ENCODE results near the gene IGFBP4. TPM values are rescaled to one million over a fixed set of nuclear protein-coding genes. Genes with fewer than 3 reads are reported as not detected.
"Not testable (repeated sequence)": the region's sequence is repeated elsewhere in the genome, so short reads cannot be mapped to it uniquely, and the experiment has no call there.

The IGFBP4 gene
- total RNA-seq: 191 TPM in 2 replicates

GRCh38 chr17:40443196-40443987 lies at the start of gene IGFBP4:
IGFBP4 (plus strand) TSS chr17:40443450; CDS start chr17:40443736, 286 bp downstream.
- intact Hi-C loops (cut with micrococcal nuclease): loop anchor here (5.0 to 10.0 kb wide), 2 partner anchors 34 to 79 kb away; partner anchors contain the start of gene GJD3

GRCh38 chr17:40399185-40399584 lies 44.1 kb upstream of the IGFBP4 start:
- intact Hi-C loops (cut with micrococcal nuclease): loop anchor here (1.0 to 5.0 kb wide), 2 partner anchors 42 to 134 kb away; no protein-coding TSS in a partner anchor

- intact Hi-C loops (cut with micrococcal nuclease): no loop called here
These were observed 40.6 kb upstream of the IGFBP4 start for GRCh38 chr17:40402668-40403067.

GRCh38 chr17:40404003-40404402 lies 39.2 kb upstream of the IGFBP4 start:
- intact Hi-C loops (cut with micrococcal nuclease): no loop called here

GRCh38 chr17:40407460-40407859 lies 35.8 kb upstream of the IGFBP4 start:
- intact Hi-C loops (cut with micrococcal nuclease): no loop called here

GRCh38 chr17:40409540-40409939 lies 33.7 kb upstream of the IGFBP4 start:
- intact Hi-C loops (cut with micrococcal nuclease): not testable (repeated sequence)

- intact Hi-C loops (cut with micrococcal nuclease): loop anchor here (10.0 kb wide), 1 partner anchor 235 kb away; the partner anchor contains the start of gene SMARCE1
These were observed 33.2 kb upstream of the IGFBP4 start for GRCh38 chr17:40410082-40410481.

- intact Hi-C loops (cut with micrococcal nuclease): loop anchor here (10.0 kb wide), 1 partner anchor 233 kb away; the partner anchor contains the start of gene SMARCE1
These were observed 31.4 kb upstream of the IGFBP4 start for GRCh38 chr17:40411821-40412220.

- intact Hi-C loops (cut with micrococcal nuclease): loop anchor here (10.0 kb wide), 1 partner anchor 232 kb away; the partner anchor contains the start of gene SMARCE1
These were observed 30.4 kb upstream of the IGFBP4 start for GRCh38 chr17:40412880-40413279.

GRCh38 chr17:40414312-40414711 lies 28.9 kb upstream of the IGFBP4 start:
- intact Hi-C loops (cut with micrococcal nuclease): loop anchor here (10.0 kb wide), 1 partner anchor 230 kb away; the partner anchor contains the start of gene SMARCE1

GRCh38 chr17:40415390-40415789 lies 27.9 kb upstream of the IGFBP4 start:
- intact Hi-C loops (cut with micrococcal nuclease): loop anchor here (5.0 to 10.0 kb wide), 5 partner anchors 37 to 229 kb away; partner anchors contain the start of gene SMARCE1

- intact Hi-C loops (cut with micrococcal nuclease): loop anchor here (1.0 to 10.0 kb wide), 7 partner anchors 36 to 228 kb away; partner anchors contain the start of genes CDC6 and SMARCE1
These were observed 26.6 kb upstream of the IGFBP4 start for GRCh38 chr17:40416671-40417070.

GRCh38 chr17:40417258-40417608 lies 26.0 kb upstream of the IGFBP4 start:
- intact Hi-C loops (cut with micrococcal nuclease): loop anchor here (1.0 to 10.0 kb wide), 7 partner anchors 35 to 228 kb away; partner anchors contain the start of genes CDC6 and SMARCE1

GRCh38 chr17:40417609-40418427 lies 25.4 kb upstream of the IGFBP4 start, which contains the start of gene TOP2A:
TOP2A (minus strand) TSS chr17:40417896; CDS start chr17:40417791, 105 bp downstream.
- intact Hi-C loops (cut with micrococcal nuclease): loop anchor here (1.0 to 10.0 kb wide), 9 partner anchors 34 to 227 kb away; partner anchors contain the start of genes CDC6 and SMARCE1

GRCh38 chr17:40418428-40418706 lies 24.9 kb upstream of the IGFBP4 start:
- intact Hi-C loops (cut with micrococcal nuclease): loop anchor here (1.0 to 10.0 kb wide), 7 partner anchors 34 to 226 kb away; partner anchors contain the start of gene SMARCE1

- intact Hi-C loops (cut with micrococcal nuclease): loop anchor here (5.0 to 10.0 kb wide), 5 partner anchors 33 to 225 kb away; partner anchors contain the start of gene SMARCE1
These were observed 23.5 kb upstream of the IGFBP4 start for GRCh38 chr17:40419559-40420331.

- intact Hi-C loops (cut with micrococcal nuclease): no loop called here
These were observed 20.1 kb upstream of the IGFBP4 start for GRCh38 chr17:40422990-40423633.

- intact Hi-C loops (cut with micrococcal nuclease): no loop called here
These were observed 17.5 kb upstream of the IGFBP4 start for GRCh38 chr17:40425741-40426140.

GRCh38 chr17:40427002-40427491 lies 16.2 kb upstream of the IGFBP4 start:
- intact Hi-C loops (cut with micrococcal nuclease): no loop called here
